GM12878 (cell line): Measurements from ENCODE around the gene JUN.

Experiments
- BMI1 ChIP-seq: fragments of 450-650 bp; IDR thresholded peaks from 2 replicates; pipeline ENCODE4 v1.6.1; 2016; ENCODE audit warnings: mild to moderate bottlenecking, moderate library complexity, borderline replicate concordance
- CEBPB ChIP-seq, 2 experiments: fragments of 150-350 bp in 1 of 2; IDR thresholded peaks; 2 replicates each; pipeline ENCODE4 v1.6.1; 2012 to 2014; ENCODE audit warnings: low read depth in 2 of 2, low read length in 2 of 2, borderline replicate concordance in 1 of 2, inconsistent platforms in 1 of 2
- EGR1 ChIP-seq, 2 experiments: IDR thresholded peaks; 1 replicate in 1 of 2; 2 replicates in 1 of 2; pipeline ENCODE4 v1.6.1; 2011 to 2012; ENCODE audit warnings: low read depth in 2 of 2, low read length in 2 of 2, borderline replicate concordance in 1 of 2, mild to moderate bottlenecking in 1 of 2, moderate library complexity in 1 of 2
- FOXM1 ChIP-seq: IDR thresholded peaks from 2 replicates; pipeline ENCODE4 v1.6.1; 2012; ENCODE audit warnings: low read depth, mild to moderate bottlenecking, inconsistent platforms, low read length, moderate library complexity
- KDM1A ChIP-seq: fragments of 200-600 bp; sonication (generic); IDR thresholded peaks from 2 replicates; pipeline ENCODE4 v1.6.1; 2016; ENCODE audit warnings: borderline replicate concordance
- NBN ChIP-seq: fragments of 450-650 bp; IDR thresholded peaks from 2 replicates; pipeline ENCODE4 v1.6.1; 2016
- NFIC ChIP-seq: IDR thresholded peaks from 2 replicates; pipeline ENCODE4 v1.6.1; 2012; ENCODE audit warnings: low read depth, mild to moderate bottlenecking, inconsistent platforms, low read length, moderate library complexity
- POLR2A ChIP-seq: IDR thresholded peaks from 2 replicates; pipeline ENCODE4 v1.6.1; 2011; ENCODE audit warnings: low read depth, mild to moderate bottlenecking, low read length
- POLR2AphosphoS5 ChIP-seq: IDR thresholded peaks from 2 replicates; pipeline ENCODE4 v1.6.1; 2011; ENCODE audit warnings: mild to moderate bottlenecking, low read length, inconsistent platforms
- YBX1 ChIP-seq: fragments of 450-650 bp; IDR thresholded peaks from 2 replicates; pipeline ENCODE4 v1.6.1; 2016; ENCODE audit warnings: antibody characterized with exemption
- TF ChIP-seq, protein P1 (sequence below), 3 experiments: IDR thresholded peaks in 2 of 3; conservative IDR thresholded peaks in 1 of 3; 2 replicates each; pipeline ENCODE4 v1.5.1; 2011; ENCODE audit warnings: low read depth in 3 of 3, low read length in 3 of 3, mild to moderate bottlenecking in 3 of 3, control low read depth in 2 of 3, moderate library complexity in 2 of 3, inconsistent platforms in 1 of 3, mixed read lengths in 1 of 3; ENCODE audit not compliant: control insufficient read depth in 2 of 3, insufficient read depth in 1 of 3; ENCODE audit errors: extremely low read depth in 1 of 3
- TF ChIP-seq, protein P2 (sequence below): IDR thresholded peaks from 2 replicates; pipeline ENCODE4 v1.6.1; 2012; ENCODE audit warnings: low read depth, low read length, improper control_type of control experiment

DNA sequence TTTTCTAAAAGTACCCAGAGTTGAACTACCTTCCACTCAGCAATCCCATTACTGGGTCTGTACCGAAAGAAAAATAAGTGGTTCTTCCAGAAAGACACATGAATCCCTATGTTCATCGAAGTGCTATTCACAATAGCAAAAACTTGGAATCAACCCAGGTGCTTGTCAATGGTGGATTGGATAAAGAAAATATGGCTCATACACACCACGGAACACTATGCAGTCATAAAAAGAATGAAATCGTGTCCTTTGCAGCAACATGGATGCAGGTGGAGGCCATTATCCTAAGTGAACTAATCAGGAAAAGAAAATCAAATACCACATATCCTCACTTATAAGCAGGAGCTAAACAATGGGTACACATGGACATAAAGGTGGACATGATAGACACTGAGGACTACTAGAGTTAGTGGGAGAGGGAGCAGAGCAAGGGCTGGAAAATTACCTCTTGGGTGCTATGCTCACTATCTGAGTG lies 32.9 kb upstream of the JUN start:
- TF ChIP-seq BMI1 (no peak), EGR1 (IDR thresholded peaks at IDR 0.05; ENCODE audit: borderline replicate concordance in 1 of 2, low read depth in 2 of 2, low read length in 2 of 2) (no peak), CEBPB (IDR thresholded peaks at IDR 0.05; ENCODE audit: borderline replicate concordance in 1 of 2, low read depth in 2 of 2, low read length in 2 of 2) (no peak), YBX1 (no peak), POLR2A (no peak), POLR2AphosphoS5 (no peak), KDM1A (no peak), FOXM1 (no peak), NFIC (no peak), NBN (no peak)
- TF ChIP-seq, protein P1, sequence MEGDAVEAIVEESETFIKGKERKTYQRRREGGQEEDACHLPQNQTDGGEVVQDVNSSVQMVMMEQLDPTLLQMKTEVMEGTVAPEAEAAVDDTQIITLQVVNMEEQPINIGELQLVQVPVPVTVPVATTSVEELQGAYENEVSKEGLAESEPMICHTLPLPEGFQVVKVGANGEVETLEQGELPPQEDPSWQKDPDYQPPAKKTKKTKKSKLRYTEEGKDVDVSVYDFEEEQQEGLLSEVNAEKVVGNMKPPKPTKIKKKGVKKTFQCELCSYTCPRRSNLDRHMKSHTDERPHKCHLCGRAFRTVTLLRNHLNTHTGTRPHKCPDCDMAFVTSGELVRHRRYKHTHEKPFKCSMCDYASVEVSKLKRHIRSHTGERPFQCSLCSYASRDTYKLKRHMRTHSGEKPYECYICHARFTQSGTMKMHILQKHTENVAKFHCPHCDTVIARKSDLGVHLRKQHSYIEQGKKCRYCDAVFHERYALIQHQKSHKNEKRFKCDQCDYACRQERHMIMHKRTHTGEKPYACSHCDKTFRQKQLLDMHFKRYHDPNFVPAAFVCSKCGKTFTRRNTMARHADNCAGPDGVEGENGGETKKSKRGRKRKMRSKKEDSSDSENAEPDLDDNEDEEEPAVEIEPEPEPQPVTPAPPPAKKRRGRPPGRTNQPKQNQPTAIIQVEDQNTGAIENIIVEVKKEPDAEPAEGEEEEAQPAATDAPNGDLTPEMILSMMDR (IDR thresholded peaks at IDR 0.05 in 2 of 3, conservative IDR thresholded peaks at IDR 0.05 in 1 of 3; ENCODE audit: control insufficient read depth in 2 of 3, extremely low read depth in 1 of 3, insufficient read depth in 1 of 3, low read depth in 3 of 3, low read length in 3 of 3): no peak
- TF ChIP-seq, protein P2, sequence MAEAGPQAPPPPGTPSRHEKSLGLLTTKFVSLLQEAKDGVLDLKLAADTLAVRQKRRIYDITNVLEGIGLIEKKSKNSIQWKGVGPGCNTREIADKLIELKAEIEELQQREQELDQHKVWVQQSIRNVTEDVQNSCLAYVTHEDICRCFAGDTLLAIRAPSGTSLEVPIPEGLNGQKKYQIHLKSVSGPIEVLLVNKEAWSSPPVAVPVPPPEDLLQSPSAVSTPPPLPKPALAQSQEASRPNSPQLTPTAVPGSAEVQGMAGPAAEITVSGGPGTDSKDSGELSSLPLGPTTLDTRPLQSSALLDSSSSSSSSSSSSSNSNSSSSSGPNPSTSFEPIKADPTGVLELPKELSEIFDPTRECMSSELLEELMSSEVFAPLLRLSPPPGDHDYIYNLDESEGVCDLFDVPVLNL: no peak
